NCI-H748 (cell line): ENCODE data around the gene TMEM132E.
A peak's percentile ranks its signal among the peaks of the same experiment; 100 is the strongest.

Experiments
- DNase-seq: peaks from one replicate; lab custom pipeline; 2025; ENCODE audit not compliant: unreplicated experiment; lab: John Stamatoyannopoulos, UW

Gene TMEM132E

GRCh38 chr17:34656801-34657200 lies 77.4 kb downstream of the TMEM132E start:
- DNase-seq = no peak

GRCh38 chr17:34658811-34659560 lies 79.6 kb downstream of the TMEM132E start:
- DNase-seq = no peak

GRCh38 chr17:34663714-34664113 lies 84.3 kb downstream of the TMEM132E start:
- DNase-seq = no peak

GRCh38 chr17:34665150-34665806 lies 85.9 kb downstream of the TMEM132E start:
- no peak for DNase-seq

GRCh38 chr17:34665819-34666763 lies 86.7 kb downstream of the TMEM132E start:
- DNase-seq = peak; percentile 47

GRCh38 chr17:34667656-34668055 lies 88.3 kb downstream of the TMEM132E start:
- DNase-seq = no peak

- DNase-seq = no peak
Measured at GRCh38 chr17:34668206-34668605, 88.8 kb downstream of the TMEM132E start.

GRCh38 chr17:34669511-34669910 lies 90.1 kb downstream of the TMEM132E start:
- DNase-seq = no peak

- DNase-seq = no peak
Measured at GRCh38 chr17:34670618-34671017, 91.2 kb downstream of the TMEM132E start.

GRCh38 chr17:34671191-34671590 lies 91.8 kb downstream of the TMEM132E start:
- no peak for DNase-seq

- no peak for DNase-seq
Measured at GRCh38 chr17:34672176-34672785, 92.9 kb downstream of the TMEM132E start.

GRCh38 chr17:34673516-34673915 lies 94.1 kb downstream of the TMEM132E start:
- no peak for DNase-seq

GRCh38 chr17:34673995-34674890 lies 94.9 kb downstream of the TMEM132E start:
- peak; percentile 8 for DNase-seq

GRCh38 chr17:34675143-34675542 lies 95.8 kb downstream of the TMEM132E start:
- DNase-seq = no peak

GRCh38 chr17:34675605-34676004 lies 96.2 kb downstream of the TMEM132E start:
- DNase-seq = no peak

- DNase-seq = no peak
Measured at GRCh38 chr17:34680151-34680550, 100.8 kb downstream of the TMEM132E start.

- DNase-seq = no peak
Measured at GRCh38 chr17:34682305-34682704, 102.9 kb downstream of the TMEM132E start.

- DNase-seq = no peak
Measured at GRCh38 chr17:34683390-34683789, 104.0 kb downstream of the TMEM132E start.
